ENCODE results near the gene ATP13A5. TPM values are rescaled to one million over a fixed set of nuclear protein-coding genes. Genes with fewer than 3 reads are reported as not detected.

The ATP13A5 gene
- total RNA-seq (2014; rRNA removed; shearing (Covaris generic)) (not detected in 2 replicates), polyA plus RNA-seq (2016; fragmentation: Nextera tagmentation; extraction: Ambion mirVana) (not detected in 2 replicates)

- no peak within 1 kb of the TSS for H3K9ac ChIP-seq
- no peak within 1 kb of the TSS for H3K4me3 ChIP-seq
- H3K9me3 ChIP-seq (ENCODE audit: low read depth), result no peaks in the 10 kb centered on the region
- no peaks in the 10 kb centered on the region for H3K9me2 ChIP-seq (ENCODE audit: insufficient read depth)
- no peak for DNase-seq
- H2AFZ ChIP-seq, result no peak within 1 kb of the TSS
- H3K4me1 ChIP-seq (ENCODE audit: insufficient read depth), result no peaks in the 10 kb centered on the region
- no peak within 1 kb of the TSS for H3K27ac ChIP-seq
- H3K27me3 ChIP-seq (replicated peaks; ENCODE audit: insufficient read depth), result no peaks in the 10 kb centered on the region
- no peak within 1 kb of the TSS for H3K4me2 ChIP-seq (ENCODE audit: unreplicated experiment)
- WGBS, 2 experiments (ENCODE audit: low coverage in 1 of 2, low lambda C conversion rate in 2 of 2, missing lambda C conversion rate in 2 of 2), result 16 to 17% methylated on average over 6 of the region's 6 CpGs
- H4K20me1 ChIP-seq (ENCODE audit: insufficient read depth), result no peaks in the 10 kb centered on the region
- H3K79me2 ChIP-seq (ENCODE audit: insufficient read depth), result no peaks in the 10 kb centered on the region
- no peaks in the 10 kb centered on the region for H3K36me3 ChIP-seq (ENCODE audit: low read depth)
- no peaks in the 10 kb centered on the region for H3F3A ChIP-seq (ENCODE audit: insufficient read depth)
- in situ Hi-C loops (cut with MboI), result no loop called here
- TF ChIP-seq EZH2phosphoT487 (IDR thresholded peaks at IDR 0.05; ENCODE audit: insufficient read depth, low read depth) (no peak), EZH2 (IDR thresholded peaks at IDR 0.05; ENCODE audit: insufficient read depth, poor library complexity, severe bottlenecking) (no peak)
Observed at GRCh38 chr3:193378706-193379105, at the start of gene ATP13A5. TSS of gene ATP13A5 (minus strand) at chr3:193378753. CDS start at chr3:193378725, 28 bp downstream.

GRCh38 chr3:193418576-193419373, 40.2 kb upstream of the ATP13A5 start:
- Histone ChIP-seq H3K27ac (no peak overlapping the region), H3K9ac (no peak overlapping the region), H3K27me3 (replicated peaks; ENCODE audit: insufficient read depth) (no peaks in the 10 kb centered on the region), H3K36me3 (ENCODE audit: low read depth) (no peaks in the 10 kb centered on the region), H3K79me2 (ENCODE audit: insufficient read depth) (no peaks in the 10 kb centered on the region), H3K9me3 (ENCODE audit: low read depth) (no peaks in the 10 kb centered on the region), H4K20me1 (ENCODE audit: insufficient read depth) (no peaks in the 10 kb centered on the region), H3K4me2 (ENCODE audit: unreplicated experiment) (no peak overlapping the region), H3K9me2 (ENCODE audit: insufficient read depth) (no peaks in the 10 kb centered on the region), H3K4me3 (no peak overlapping the region), H2AFZ (no peak overlapping the region), H3K4me1 (ENCODE audit: insufficient read depth) (no peaks in the 10 kb centered on the region), H3F3A (ENCODE audit: insufficient read depth) (no peaks in the 10 kb centered on the region)
- in situ Hi-C loops (cut with MboI), result no loop called here
- no peak for DNase-seq
- TF ChIP-seq EZH2phosphoT487 (IDR thresholded peaks at IDR 0.05; ENCODE audit: insufficient read depth, low read depth), result no peak
- TF ChIP-seq EZH2 (IDR thresholded peaks at IDR 0.05; ENCODE audit: insufficient read depth, poor library complexity, severe bottlenecking), result no peak
- WGBS, 2 experiments (ENCODE audit: low coverage in 1 of 2, low lambda C conversion rate in 2 of 2, missing lambda C conversion rate in 2 of 2), result 41% methylated on average over 4 of the region's 4 CpGs

DNA sequence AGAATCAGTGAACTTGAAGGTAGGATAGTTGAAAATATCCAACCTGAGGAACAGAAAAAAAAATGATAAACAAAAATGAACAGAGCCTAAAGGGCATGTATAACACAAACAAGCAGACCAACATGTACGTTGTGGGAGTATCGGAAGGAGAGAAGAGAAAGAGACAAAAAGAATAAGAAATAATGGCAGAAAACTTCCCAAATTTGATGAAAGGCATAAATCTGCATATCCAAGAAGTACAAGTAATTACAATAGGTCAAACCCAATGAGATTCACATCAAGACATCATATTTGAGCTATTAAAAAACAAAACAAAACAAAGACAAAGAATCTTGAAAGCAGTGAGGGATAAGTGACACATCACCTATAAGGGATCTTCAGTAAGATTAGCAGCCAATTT, 38.1 kb upstream of the ATP13A5 start:
- H3K79me2 ChIP-seq (ENCODE audit: insufficient read depth), result no peaks in the 10 kb centered on the region
- H2AFZ ChIP-seq, result no peak overlapping the region
- in situ Hi-C loops (cut with MboI), result no loop called here
- 62 to 70% methylated on average over 2 of the region's 2 CpGs for WGBS, 2 experiments (ENCODE audit: low coverage in 1 of 2, low lambda C conversion rate in 2 of 2, missing lambda C conversion rate in 2 of 2)
- no peak for DNase-seq
- no peak overlapping the region for H3K9ac ChIP-seq
- H3K27me3 ChIP-seq (replicated peaks; ENCODE audit: insufficient read depth), result no peaks in the 10 kb centered on the region
- H3K36me3 ChIP-seq (ENCODE audit: low read depth), result no peaks in the 10 kb centered on the region
- no peaks in the 10 kb centered on the region for H3K9me3 ChIP-seq (ENCODE audit: low read depth)
- H3K27ac ChIP-seq, result no peak overlapping the region
- H3K4me3 ChIP-seq, result no peak overlapping the region
- no peak overlapping the region for H3K4me2 ChIP-seq (ENCODE audit: unreplicated experiment)
- H3K4me1 ChIP-seq (ENCODE audit: insufficient read depth), result no peaks in the 10 kb centered on the region
- TF ChIP-seq EZH2 (IDR thresholded peaks at IDR 0.05; ENCODE audit: insufficient read depth, poor library complexity, severe bottlenecking), result no peak
- no peak for TF ChIP-seq EZH2phosphoT487 (IDR thresholded peaks at IDR 0.05; ENCODE audit: insufficient read depth, low read depth)
- H4K20me1 ChIP-seq (ENCODE audit: insufficient read depth), result no peaks in the 10 kb centered on the region
- no peaks in the 10 kb centered on the region for H3F3A ChIP-seq (ENCODE audit: insufficient read depth)
- no peaks in the 10 kb centered on the region for H3K9me2 ChIP-seq (ENCODE audit: insufficient read depth)

DNA sequence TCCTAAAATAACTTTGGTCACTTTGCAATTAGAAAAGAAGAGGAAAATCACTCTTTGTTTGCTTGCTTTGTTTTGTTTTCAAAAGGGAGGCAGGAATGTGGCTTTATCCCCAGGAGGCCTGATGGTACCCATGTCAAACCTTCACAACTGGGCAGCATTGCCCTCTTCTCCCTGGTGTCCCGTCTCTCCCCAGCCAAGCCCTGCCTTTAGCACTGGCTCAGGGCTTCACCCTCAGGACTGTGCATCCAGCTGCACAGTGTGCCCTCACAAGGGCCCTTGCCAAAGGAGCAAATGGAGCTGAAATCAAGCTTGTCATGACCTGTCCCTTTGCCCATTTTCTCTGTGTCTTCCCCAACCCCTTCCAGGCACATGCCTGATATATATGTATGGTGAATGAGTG, 29.1 kb upstream of the ATP13A5 start:
- no peak overlapping the region for H3K27ac ChIP-seq
- H3K4me3 ChIP-seq, result no peak overlapping the region
- TF ChIP-seq EZH2 (IDR thresholded peaks at IDR 0.05; ENCODE audit: insufficient read depth, poor library complexity, severe bottlenecking) (no peak), EZH2phosphoT487 (IDR thresholded peaks at IDR 0.05; ENCODE audit: insufficient read depth, low read depth) (no peak)
- no peaks in the 10 kb centered on the region for H3K79me2 ChIP-seq (ENCODE audit: insufficient read depth)
- H3K9me3 ChIP-seq (ENCODE audit: low read depth), result no peaks in the 10 kb centered on the region
- no peaks in the 10 kb centered on the region for H4K20me1 ChIP-seq (ENCODE audit: insufficient read depth)
- no peaks in the 10 kb centered on the region for H3K4me1 ChIP-seq (ENCODE audit: insufficient read depth)
- H3K36me3 ChIP-seq (ENCODE audit: low read depth), result no peaks in the 10 kb centered on the region
- in situ Hi-C loops (cut with MboI), result no loop called here
- H3K4me2 ChIP-seq (ENCODE audit: unreplicated experiment), result no peak overlapping the region
- H3K9me2 ChIP-seq (ENCODE audit: insufficient read depth), result no peaks in the 10 kb centered on the region
- DNase-seq, result no peak
- no peak overlapping the region for H3K9ac ChIP-seq
- no peaks in the 10 kb centered on the region for H3F3A ChIP-seq (ENCODE audit: insufficient read depth)
- H2AFZ ChIP-seq, result no peak overlapping the region
- 0 to 5% methylated on average over 1 of the region's 1 CpG for WGBS, 2 experiments (ENCODE audit: low coverage in 1 of 2, low lambda C conversion rate in 2 of 2, missing lambda C conversion rate in 2 of 2)
- H3K27me3 ChIP-seq (replicated peaks; ENCODE audit: insufficient read depth), result no peaks in the 10 kb centered on the region
